ENCODE measurements around the gene L3MBTL3.

DNA sequence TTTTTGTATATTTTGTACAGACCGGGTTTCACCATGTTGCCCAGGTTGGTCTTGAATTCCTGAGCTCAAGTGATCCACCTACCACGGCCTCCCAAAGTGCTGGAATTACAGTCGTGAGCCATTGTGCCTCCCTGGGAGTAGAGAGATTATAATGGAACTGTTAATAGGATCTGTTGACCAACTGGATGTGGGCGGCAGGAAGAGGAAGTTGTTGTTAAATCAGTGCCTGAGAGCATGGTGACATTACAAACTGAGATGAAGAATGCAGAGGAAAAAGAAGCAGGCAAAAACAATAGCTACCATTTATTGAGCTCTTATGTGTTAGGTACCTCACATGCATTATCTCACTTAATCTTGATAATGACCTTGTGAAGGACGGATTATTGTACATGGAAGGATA, 9.2 kb upstream of the L3MBTL3 start:
- no peak for TF ChIP-seq CSDC2 (CRISPR knock-in tag; IDR thresholded peaks at IDR 0.05)
- no peak for TF ChIP-seq ARNTL (CRISPR knock-in tag; IDR thresholded peaks at IDR 0.05; ENCODE audit: borderline replicate concordance, low read depth)
- TF ChIP-seq, protein P1, sequence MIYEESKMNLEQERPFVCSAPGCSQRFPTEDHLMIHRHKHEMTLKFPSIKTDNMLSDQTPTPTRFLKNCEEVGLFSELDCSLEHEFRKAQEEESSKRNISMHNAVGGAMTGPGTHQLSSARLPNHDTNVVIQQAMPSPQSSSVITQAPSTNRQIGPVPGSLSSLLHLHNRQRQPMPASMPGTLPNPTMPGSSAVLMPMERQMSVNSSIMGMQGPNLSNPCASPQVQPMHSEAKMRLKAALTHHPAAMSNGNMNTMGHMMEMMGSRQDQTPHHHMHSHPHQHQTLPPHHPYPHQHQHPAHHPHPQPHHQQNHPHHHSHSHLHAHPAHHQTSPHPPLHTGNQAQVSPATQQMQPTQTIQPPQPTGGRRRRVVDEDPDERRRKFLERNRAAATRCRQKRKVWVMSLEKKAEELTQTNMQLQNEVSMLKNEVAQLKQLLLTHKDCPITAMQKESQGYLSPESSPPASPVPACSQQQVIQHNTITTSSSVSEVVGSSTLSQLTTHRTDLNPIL (CRISPR knock-in tag; IDR thresholded peaks at IDR 0.05; ENCODE audit: low read depth): no peak
- no peak for TF ChIP-seq TCF4 (CRISPR knock-in tag; IDR thresholded peaks at IDR 0.05; ENCODE audit: borderline replicate concordance)
- TF ChIP-seq ZFP30 (CRISPR knock-in tag; IDR thresholded peaks at IDR 0.05): no peak
- TF ChIP-seq GLIS3 (CRISPR knock-in tag; IDR thresholded peaks at IDR 0.05): no peak
- no peak for TF ChIP-seq RARB (CRISPR knock-in tag; IDR thresholded peaks at IDR 0.05)
- no peak for TF ChIP-seq ZNF565 (CRISPR knock-in tag; conservative IDR thresholded peaks at IDR 0.05; ENCODE audit: low read depth)
- TF ChIP-seq ZFP3 (CRISPR knock-in tag; IDR thresholded peaks at IDR 0.05): no peak
